ENCODE data around the gene CORO6.

- TF ChIP-seq TAF1 (conservative IDR thresholded peaks at IDR 0.05) (no peak), SP1 (IDR thresholded peaks at IDR 0.05) (no peak), CTCF (IDR thresholded peaks at IDR 0.05; ENCODE audit: low read depth, low read length, missing input control) (no peak), GABPA (IDR thresholded peaks at IDR 0.05 in 1 of 2, conservative IDR thresholded peaks at IDR 0.05 in 1 of 2) (no peak)
- TF ChIP-seq, protein P1, sequence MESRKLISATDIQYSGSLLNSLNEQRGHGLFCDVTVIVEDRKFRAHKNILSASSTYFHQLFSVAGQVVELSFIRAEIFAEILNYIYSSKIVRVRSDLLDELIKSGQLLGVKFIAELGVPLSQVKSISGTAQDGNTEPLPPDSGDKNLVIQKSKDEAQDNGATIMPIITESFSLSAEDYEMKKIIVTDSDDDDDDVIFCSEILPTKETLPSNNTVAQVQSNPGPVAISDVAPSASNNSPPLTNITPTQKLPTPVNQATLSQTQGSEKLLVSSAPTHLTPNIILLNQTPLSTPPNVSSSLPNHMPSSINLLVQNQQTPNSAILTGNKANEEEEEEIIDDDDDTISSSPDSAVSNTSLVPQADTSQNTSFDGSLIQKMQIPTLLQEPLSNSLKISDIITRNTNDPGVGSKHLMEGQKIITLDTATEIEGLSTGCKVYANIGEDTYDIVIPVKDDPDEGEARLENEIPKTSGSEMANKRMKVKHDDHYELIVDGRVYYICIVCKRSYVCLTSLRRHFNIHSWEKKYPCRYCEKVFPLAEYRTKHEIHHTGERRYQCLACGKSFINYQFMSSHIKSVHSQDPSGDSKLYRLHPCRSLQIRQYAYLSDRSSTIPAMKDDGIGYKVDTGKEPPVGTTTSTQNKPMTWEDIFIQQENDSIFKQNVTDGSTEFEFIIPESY (IDR thresholded peaks at IDR 0.05) = no peak
Observed at GRCh38 chr17:29642171-29642611, 19.5 kb upstream of the CORO6 start.
